HG03025 (cell line): ENCODE measurements around the gene DTX2.
"Not testable (repeated sequence)": the region's sequence is repeated elsewhere in the genome, so short reads cannot be mapped to it uniquely, and the experiment has no call there.

Experiments
- ATAC-seq: cut with Tn5 transposase; IDR thresholded peaks from one replicate; pipeline ENCODE4 v1.9.1; 2021; ENCODE audit warnings: mild to moderate bottlenecking, moderate library complexity; ENCODE audit not compliant: unreplicated experiment, low FRiP score

The DTX2 gene

GRCh38 chr7:76485822-76486610, 24.5 kb downstream of the DTX2 start:
- peak; percentile 5 for ATAC-seq

DNA sequence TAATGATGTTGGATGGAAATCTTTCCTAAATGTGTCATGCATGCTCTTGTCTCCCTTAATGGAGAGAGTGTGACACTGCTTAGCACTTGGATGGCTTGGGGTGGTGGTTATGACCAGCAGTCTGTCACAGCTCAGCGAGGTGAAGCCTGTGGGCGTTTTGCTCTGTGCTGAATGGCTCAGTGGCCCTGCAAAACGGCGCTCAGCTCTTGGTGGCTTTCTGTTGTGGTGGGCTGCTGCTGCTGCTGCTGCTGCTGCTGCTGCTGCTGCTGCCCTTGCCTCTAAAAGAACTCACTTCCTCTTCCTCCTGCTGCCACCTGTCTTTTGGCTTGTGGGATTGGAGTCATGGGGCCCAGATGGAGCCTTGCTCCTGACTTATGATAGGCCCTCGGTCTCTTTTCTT, 25.1 kb downstream of the DTX2 start:
- ATAC-seq, result peak; percentile 98

- ATAC-seq, result not testable (repeated sequence)
These were observed 26.5 kb downstream of the DTX2 start for GRCh38 chr7:76487969-76488368.

- ATAC-seq, result not testable (repeated sequence)
These were observed 30.6 kb downstream of the DTX2 start for GRCh38 chr7:76492139-76492538.

- not testable (repeated sequence) for ATAC-seq
These were observed 34.2 kb downstream of the DTX2 start for GRCh38 chr7:76495717-76496116.

GRCh38 chr7:76497918-76498582, 36.5 kb downstream of the DTX2 start:
- ATAC-seq, result not testable (repeated sequence)

DNA sequence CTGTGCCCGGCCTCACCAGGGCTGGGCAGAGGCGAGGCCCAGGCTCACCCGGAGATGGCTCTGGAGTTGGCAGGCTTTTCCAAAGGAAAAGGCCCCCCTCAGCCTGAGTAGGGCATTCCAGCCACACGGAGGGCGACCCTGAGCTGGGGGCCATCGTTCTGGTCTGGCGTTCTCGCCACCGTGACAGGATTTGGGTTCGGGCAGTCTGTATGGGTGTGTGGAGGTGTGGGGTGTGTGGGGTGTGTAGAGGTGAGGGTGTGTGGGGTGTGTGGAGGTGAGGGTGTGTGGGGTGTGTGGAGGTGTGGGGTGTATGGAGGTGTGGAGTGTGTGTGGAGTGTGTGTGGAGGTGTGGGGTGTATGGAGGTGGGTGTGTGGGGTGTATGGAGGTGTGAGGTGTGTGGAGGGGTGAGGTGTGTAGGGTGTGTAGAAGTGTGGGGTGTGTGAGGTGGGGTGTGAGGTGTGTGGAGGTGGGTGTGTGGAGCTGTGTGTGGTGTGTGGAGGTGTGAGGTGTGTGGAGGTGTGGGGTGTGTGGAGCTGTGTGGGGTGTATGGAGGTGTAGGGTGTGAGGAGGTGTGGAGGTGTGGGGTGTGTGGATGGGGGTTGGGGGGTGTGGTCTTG, 37.2 kb downstream of the DTX2 start:
- not testable (repeated sequence) for ATAC-seq

DNA sequence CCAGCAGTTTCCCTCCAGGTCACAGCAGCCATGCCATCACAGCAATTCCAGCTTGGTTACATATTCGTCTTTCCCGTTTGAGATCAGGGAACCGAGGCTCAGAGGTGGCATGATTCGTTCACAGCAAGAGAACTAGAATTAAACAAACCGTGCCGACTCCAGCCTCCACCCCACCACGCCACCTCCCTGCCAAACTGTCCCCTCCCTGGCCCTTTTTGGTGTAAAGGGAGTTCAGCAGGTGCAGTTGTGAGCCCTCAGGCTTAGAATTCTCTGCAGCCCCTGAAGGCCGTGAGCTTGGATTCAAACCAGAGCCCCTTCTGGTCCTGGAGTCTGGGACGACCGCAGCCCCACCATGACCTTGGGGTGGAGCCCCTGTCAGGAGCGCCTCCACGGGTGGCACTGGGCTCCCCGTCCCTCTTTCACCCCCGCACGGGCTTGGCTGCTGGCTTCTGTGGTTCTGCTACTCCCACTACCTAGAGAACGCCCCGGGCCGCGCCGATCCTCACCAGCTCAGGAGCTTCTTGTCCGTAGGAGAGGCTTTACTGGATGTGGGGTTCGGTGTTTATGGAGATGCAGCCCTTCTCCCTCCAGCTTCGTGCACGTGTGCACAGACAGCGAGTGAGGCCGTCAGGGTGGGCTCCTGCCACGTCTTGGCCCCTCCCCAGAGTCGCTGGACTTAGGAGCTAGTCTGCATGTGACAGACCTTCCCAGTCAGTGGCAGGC, 37.9 kb downstream of the DTX2 start:
- ATAC-seq, result not testable (repeated sequence)

- not testable (repeated sequence) for ATAC-seq
These were observed 38.4 kb downstream of the DTX2 start for GRCh38 chr7:76499924-76500241.

- ATAC-seq, result not testable (repeated sequence)
These were observed 40.7 kb downstream of the DTX2 start for GRCh38 chr7:76502224-76502623.

GRCh38 chr7:76502836-76503235, 41.3 kb downstream of the DTX2 start:
- not testable (repeated sequence) for ATAC-seq

DNA sequence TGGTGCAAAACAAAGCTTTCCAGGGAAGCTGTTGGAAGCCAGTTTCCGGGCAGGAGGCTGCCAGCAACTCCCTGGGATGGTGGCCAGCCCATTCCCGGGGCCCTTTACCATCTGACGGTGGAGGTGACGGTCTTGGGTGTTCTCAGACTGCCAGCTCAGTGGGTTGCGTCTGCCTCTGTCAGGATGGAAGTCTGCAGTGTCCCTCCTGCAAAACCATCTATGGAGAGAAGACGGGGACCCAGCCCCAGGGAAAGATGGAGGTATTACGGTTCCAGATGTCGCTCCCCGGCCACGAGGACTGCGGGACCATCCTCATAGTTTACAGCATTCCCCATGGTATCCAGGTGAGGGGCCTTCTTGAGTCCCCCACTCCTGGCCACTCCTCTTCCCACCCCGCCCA, 41.7 kb downstream of the DTX2 start:
- ATAC-seq, result not testable (repeated sequence)

GRCh38 chr7:76504351-76505167, 43.0 kb downstream of the DTX2 start:
- not testable (repeated sequence) for ATAC-seq

GRCh38 chr7:76505168-76506080, 43.9 kb downstream of the DTX2 start:
- ATAC-seq, result no peak

DNA sequence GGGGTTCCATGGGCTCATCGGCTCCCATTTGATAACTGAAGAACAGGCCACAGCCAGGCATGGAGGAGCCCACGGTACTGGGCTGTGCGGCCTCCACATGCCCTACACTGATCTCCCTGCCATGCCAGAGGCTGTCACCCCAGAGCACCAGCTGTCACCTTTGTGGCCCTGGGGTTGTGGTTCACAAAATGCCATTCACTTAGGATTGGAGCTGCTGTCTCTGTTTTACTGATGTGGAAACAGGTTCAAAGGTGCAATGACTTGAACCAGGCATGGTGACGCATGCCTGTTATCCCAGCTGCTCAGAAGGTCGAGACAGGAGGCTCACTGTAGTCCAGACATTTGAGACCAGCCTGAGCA, 44.6 kb downstream of the DTX2 start:
- no peak for ATAC-seq

DNA sequence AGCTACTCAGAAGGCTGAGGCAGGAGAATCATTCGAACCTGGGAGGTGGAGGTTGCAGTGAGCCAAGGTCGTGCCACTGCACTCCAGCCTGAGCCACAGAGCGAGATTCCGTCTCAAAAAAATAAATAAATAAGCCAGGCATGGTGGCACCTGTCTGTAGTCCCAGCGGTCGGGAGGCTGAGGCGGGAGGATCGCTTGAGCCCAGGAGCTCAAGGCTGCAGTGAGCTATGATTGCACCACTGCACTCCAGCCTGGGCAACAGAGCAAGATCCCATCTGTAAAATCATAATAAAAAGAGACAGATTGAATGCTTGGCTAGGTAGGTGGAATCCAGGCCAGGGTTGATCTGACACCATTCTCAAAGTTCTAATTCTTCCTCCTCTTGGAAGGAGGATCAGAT, 45.1 kb downstream of the DTX2 start:
- not testable (repeated sequence) for ATAC-seq

GRCh38 chr7:76507723-76508406, 46.4 kb downstream of the DTX2 start:
- no peak for ATAC-seq
